Stimulated activated CD8-positive, alpha-beta memory T cell treated with anti-CD3 and anti-CD28 coated beads, Interleukin-7, amount 100 ng/mL, for 4 hours (primary cell): Measurements from ENCODE around the gene ZNF547.

Experiments
- DNase-seq, 2 donors: peaks; one replicate each; pipeline ENCODE4 v3.0.0-alpha.2; 2020; ENCODE audit warnings: low read depth in 2 of 2

Gene ZNF547

GRCh38 chr19:57362997-57363687, at the start of gene ZNF547, which contains the start of gene TRAPPC2B:
ZNF547 (plus strand) TSS chr19:57363551; CDS start chr19:57368556, 5,005 bp downstream.
TRAPPC2B (plus strand) TSS chr19:57363551; CDS start chr19:57364834, 1,283 bp downstream.
- DNase-seq, result peak; percentile 98

- DNase-seq, result no peak
Measured at GRCh38 chr19:57314146-57314545, 49.2 kb upstream of the ZNF547 start.

- DNase-seq, result no peak
Measured at GRCh38 chr19:57317503-57317902, 45.8 kb upstream of the ZNF547 start.

GRCh38 chr19:57319869-57320179, 43.5 kb upstream of the ZNF547 start:
- no peak for DNase-seq

- peak; percentile 85 to 89 for DNase-seq
Measured at GRCh38 chr19:57320180-57321084, 42.9 kb upstream of the ZNF547 start, which contains the start of gene ZNF543. ZNF543 (plus strand) TSS chr19:57320472; CDS start chr19:57320854, 382 bp downstream.

- no peak for DNase-seq
Measured at GRCh38 chr19:57321116-57321515, 42.2 kb upstream of the ZNF547 start.

DNA sequence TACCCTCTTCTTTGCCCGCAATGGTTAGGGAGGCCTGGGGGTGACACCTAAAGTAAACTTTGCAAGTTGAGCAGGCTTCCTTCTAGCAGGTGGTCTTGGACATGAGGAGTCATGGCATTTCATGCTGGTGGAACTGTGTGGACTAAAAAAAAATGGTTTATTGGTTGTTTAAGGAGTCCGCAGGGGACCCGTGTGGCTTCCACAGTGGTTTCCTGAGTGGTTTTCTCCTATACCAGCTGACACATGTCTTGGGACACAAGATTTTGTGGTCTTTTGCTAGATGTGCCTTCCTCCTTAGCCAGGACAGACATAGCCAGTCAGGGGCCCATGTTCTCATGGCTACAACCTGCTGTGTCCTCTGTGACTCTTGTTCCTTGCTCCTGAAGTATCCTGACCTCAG, 41.6 kb upstream of the ZNF547 start:
- no peak for DNase-seq

DNA sequence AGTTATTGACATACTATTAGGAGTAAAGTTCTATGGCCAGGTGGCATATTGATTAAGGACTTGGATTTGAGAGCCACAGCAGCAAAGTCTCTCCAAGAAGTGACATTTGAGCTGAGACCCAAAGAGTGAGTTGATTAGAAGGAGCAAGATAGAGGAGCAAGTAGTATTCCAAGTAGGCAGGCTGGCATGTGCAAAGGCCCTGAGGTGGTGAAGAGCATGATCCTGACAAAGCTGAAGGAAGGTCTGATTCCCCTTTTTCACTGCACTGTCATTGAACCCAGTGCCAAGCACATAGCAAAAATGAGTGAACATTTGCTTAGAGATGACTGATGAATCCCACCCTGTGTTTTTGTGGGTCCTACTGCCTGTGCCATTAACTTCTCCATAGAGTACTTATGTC, 38.4 kb upstream of the ZNF547 start:
- DNase-seq, result no peak

- DNase-seq, result no peak
Measured at GRCh38 chr19:57327993-57328392, 35.4 kb upstream of the ZNF547 start.

DNA sequence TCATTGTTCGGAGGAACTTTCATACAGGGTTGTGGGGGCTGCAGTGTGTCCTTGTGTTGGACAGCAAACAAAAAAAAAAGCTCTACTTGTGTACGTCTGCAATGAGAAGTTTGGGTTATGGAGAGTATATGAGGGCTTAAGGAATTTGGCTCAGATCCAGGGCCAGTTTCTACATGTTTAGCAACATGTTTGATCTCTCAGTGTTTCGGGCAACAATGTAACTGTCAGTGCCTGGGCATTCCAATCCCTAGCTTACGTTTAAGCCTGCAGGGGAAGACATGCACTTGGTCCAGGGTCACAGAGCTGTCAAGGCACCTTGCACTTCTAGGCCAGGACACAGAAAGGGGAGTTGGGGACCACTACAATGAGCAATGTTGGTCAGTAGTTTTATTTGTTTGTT, 29.2 kb upstream of the ZNF547 start:
- DNase-seq, result no peak

- no peak for DNase-seq
Measured at GRCh38 chr19:57338877-57339276, 24.5 kb upstream of the ZNF547 start.

- DNase-seq, result no peak
Measured at GRCh38 chr19:57342582-57342981, 20.8 kb upstream of the ZNF547 start.

DNA sequence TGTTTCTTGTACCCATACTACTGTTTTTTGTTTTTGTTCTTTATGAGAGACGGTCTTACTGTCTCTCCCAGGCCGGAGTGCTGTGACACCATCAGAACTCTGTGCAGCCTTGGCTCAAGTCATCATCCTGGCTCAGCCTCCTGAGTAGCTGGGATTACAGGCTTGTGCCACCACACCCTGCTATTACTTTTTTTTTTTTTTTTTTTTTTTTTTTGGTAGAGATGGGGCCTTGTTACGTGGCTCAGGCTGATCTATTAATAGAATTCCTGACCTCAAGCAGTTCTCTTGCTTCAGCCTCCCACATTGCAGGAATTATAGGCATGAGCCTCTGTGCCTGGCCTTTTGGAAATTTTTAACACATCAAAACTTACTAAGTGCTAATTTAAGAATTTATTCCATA, 15.2 kb upstream of the ZNF547 start:
- no peak for DNase-seq

- DNase-seq, result peak; percentile 79 to 80
Measured at GRCh38 chr19:57350877-57351805, 12.2 kb upstream of the ZNF547 start, which contains the start of gene ZNF304. ZNF304 (plus strand) TSS chr19:57351271; CDS start chr19:57351665, 394 bp downstream.

- DNase-seq, result no peak
Measured at GRCh38 chr19:57351867-57352266, 11.5 kb upstream of the ZNF547 start.

DNA sequence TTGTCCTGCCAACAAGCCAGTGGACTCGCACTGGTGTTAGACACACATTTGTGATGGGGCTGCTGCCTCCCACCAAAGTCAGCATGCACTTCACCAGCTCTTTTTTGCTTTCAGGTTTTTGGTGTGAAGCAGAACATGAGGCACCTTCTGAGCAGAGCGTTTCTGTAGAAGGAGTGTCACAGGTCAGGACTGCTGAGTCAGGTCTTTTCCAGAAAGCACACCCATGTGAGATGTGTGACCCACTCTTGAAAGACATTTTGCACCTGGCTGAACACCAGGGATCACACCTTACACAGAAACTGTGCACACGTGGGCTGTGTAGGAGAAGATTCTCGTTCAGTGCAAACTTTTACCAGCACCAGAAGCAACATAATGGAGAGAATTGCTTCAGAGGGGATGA, 7.4 kb upstream of the ZNF547 start:
- no peak for DNase-seq

GRCh38 chr19:57357406-57357805, 5.9 kb upstream of the ZNF547 start:
- DNase-seq, result no peak

DNA sequence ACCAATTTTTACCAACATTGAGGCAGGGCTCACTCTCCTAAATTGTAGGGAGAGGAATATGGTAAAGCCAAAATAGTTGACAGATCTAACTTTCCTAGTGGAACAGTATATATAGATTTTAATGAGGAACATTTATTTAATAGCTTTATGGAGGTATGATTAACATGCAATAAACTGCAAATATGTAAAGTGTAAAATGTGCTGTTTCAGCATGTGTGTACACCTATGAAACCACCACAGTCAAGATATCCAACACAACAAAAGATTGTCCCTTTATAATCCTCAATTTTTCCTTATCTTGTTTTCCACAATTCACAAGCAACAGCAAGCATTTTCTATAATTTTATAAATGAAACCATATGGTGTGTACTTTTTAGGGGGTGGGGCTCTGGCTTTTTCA, 4.1 kb upstream of the ZNF547 start:
- DNase-seq, result no peak

DNA sequence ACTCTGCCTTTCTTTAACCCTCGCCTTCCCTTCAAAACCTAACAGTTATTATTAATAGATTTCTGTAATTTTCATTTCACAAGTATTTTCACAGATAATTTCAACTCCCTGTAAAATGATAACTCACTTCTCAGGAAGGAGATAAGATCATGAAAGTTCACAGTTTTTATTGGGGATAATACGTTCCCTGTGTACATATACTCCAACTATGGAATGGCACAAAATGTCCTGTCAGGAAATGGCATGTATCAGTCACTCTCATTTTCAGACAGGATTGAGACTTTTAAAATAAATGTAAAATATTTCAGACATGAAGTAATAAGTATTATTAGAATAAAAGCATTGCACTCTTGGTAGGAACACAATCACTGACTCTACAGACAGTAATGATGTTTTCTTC, 932 bp upstream of the ZNF547 start:
- no peak for DNase-seq

DNA sequence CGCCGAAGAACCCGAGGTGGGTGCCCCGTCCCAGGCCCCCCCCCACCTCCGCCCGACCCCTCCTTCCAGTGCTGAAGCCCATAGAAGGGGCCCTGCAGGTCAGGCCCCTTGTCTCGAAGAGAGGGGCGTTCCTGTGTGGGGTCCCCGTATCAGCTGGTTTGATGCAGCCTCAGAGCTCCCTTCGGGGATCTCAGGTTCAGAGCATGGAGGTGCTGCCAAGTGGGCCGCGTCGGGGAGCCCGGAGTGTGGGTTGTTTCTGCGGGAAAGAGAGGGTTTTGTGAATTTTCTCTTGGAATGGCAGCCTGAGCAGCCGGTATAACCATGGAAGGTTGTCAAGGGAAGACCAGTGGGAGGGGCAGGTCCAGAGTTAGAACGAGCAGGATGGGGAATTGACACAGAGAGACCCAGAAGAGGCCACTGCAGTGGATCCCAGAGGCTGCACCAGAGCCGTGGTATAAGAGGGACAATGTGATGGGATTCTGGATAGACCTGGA, 384 bp downstream of the ZNF547 start:
- DNase-seq, result no peak

DNA sequence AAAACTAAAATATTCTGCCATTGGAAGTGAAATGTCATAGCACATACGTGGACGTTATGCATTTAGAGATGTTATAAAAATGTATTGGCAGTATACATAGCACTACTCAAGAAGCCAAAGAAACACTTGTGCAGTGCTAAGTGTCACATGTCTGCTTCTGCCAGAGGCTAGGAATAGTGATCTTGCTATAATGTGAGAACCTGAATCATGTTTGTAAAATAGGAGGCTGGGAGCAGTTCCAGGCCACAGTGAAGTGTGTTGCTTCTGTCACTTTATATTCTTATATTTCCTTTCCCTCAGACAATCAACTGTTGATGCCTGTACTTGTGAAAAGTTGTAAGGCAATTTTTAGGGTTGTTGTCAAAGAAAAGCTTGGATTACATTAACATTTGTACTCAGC, 3.4 kb downstream of the ZNF547 start:
- no peak for DNase-seq

DNA sequence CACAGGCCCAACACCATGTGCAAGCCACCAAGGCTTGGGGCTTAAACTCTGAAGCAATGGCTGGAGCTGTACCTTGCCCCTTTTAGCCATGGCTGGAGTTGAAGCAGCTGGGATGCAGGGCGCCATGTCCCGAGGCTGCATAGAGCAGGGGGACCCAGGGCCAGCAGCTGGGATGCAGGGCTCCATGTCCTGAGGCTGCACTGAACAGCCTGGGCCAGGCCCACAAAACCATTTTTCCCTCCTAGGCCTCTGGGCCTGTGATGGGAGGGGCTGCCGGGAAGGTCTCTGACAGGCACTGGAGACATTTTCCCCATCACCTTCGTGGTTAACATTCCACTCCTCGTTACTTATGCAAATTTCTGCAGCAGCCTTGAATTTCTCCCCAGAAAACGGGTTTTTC, 10.8 kb downstream of the ZNF547 start:
- DNase-seq, result no peak
